Kidney epithelial cell (primary cell): Measurements from ENCODE around the gene AGBL1. TPM values are rescaled to one million over a fixed set of nuclear protein-coding genes. Genes with fewer than 3 reads are reported as not detected.

ENCODE experiments used
- DNase-seq: peaks from one replicate; pipeline ENCODE4 v3.0.0-alpha.2; 2010; ENCODE audit warnings: low read depth
- H3K27me3 ChIP-seq: 2 replicates; pipeline ENCODE4 v1.6.0; 2011; ENCODE audit warnings: low read length; ENCODE audit not compliant: control insufficient read depth, insufficient read depth
- H3K36me3 ChIP-seq: 2 replicates; pipeline ENCODE4 v1.5.1; 2011; ENCODE audit warnings: low read length; ENCODE audit not compliant: control insufficient read depth, insufficient read depth
- H3K4me3 ChIP-seq: 2 replicates; pipeline ENCODE4 v1.5.1; 2011; ENCODE audit warnings: low read depth, mild to moderate bottlenecking, control low read depth, low read length
- total RNA-seq: library from RNA; depleted of rRNA; stranded (reverse); fragments of >200 nt; gene quantifications from 2 replicates; pipeline ENCODE4 v1.2.3, GENCODE V29; 2015
- TF ChIP-seq, protein P1 (sequence below): IDR thresholded peaks from 2 replicates; pipeline ENCODE4 v1.5.1; 2011; ENCODE audit warnings: mild to moderate bottlenecking, moderate library complexity, low read length, control low read depth, inconsistent platforms; ENCODE audit not compliant: insufficient read depth, poor library complexity, severe bottlenecking

The AGBL1 gene
- total RNA-seq, 1 donor from 2014 or later = not detected

DNA sequence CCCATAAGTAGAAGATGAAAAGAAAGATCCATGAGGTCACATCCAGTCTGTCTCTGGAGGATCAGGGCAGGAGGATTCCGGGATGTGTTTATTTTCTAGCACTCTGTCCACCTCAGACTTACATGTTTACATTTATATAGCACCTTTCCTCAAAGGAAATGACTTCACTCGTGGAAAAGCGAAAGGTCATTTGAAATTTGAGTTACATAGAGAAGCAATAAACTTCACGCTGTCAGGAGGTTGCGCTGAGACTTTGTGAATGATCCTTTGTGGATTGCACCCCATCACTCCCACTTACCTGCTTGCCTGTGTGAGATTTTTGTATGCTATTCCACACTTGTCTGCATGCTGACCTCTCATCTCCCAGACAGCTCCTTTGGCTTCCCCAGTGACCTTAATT lies 540.5 kb downstream of the AGBL1 start:
- DNase-seq = no peak
- H3K27me3 ChIP-seq = no peaks in the 10 kb centered on the region
- TF ChIP-seq, protein P1, sequence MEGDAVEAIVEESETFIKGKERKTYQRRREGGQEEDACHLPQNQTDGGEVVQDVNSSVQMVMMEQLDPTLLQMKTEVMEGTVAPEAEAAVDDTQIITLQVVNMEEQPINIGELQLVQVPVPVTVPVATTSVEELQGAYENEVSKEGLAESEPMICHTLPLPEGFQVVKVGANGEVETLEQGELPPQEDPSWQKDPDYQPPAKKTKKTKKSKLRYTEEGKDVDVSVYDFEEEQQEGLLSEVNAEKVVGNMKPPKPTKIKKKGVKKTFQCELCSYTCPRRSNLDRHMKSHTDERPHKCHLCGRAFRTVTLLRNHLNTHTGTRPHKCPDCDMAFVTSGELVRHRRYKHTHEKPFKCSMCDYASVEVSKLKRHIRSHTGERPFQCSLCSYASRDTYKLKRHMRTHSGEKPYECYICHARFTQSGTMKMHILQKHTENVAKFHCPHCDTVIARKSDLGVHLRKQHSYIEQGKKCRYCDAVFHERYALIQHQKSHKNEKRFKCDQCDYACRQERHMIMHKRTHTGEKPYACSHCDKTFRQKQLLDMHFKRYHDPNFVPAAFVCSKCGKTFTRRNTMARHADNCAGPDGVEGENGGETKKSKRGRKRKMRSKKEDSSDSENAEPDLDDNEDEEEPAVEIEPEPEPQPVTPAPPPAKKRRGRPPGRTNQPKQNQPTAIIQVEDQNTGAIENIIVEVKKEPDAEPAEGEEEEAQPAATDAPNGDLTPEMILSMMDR = no peak
- H3K4me3 ChIP-seq = no peak overlapping the region
- no peaks in the 10 kb centered on the region for H3K36me3 ChIP-seq

DNA sequence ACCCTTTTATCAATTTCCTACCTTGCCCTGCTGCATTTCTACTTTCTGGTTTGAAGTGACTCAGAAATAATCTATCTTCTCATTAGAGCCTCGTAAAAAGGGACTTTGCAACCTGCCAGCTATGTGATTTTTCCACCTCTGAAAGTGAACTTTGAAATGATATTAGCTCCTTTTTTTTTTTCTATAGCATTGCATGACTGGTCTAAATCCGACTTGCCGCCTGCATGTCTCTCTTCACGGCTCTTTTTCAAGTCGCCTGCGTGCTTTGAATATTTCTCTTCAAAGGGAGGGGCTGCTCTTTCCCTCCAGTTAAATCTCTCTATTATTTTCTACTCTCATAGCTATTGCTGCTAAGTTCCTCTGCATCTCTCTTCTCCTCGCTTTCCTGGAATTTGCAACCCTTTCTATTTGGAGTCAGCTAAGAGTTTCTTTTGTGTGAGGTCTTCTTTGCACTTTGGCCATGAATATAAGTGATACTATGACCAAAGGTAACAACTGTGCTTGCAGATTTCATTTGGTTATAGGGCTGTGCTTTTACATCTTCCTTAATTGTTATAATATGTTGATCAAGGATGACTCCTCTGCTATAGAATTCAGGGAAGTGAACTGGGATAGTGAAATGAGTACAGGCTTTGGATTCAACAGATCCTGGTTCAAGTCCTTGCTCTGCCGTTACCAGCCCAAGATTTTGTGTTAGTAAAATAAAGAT lies 541.1 kb downstream of the AGBL1 start:
- no peak for DNase-seq
- TF ChIP-seq, protein P1 = no peak
- H3K4me3 ChIP-seq = no peak overlapping the region
- H3K27me3 ChIP-seq = no peaks in the 10 kb centered on the region
- no peaks in the 10 kb centered on the region for H3K36me3 ChIP-seq

DNA sequence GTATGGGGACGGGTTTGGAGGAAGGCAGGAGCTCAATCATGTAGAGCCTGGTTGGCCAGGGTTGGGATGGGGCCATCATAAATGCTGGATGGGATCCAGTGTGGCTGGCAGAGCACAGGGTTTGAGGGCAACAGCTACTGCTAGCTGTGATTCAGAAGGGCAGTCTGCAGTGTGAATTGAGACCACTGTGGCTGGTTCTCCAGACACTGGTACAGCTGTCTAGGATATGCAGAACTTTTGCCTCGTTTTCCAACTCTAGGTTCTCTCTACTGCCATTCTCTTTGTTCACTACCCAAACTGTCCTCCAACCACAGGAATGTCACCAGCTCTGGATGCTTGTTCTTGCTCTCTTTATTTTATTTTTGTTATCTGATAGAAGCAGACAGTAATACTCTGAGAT lies 543.6 kb downstream of the AGBL1 start:
- Histone ChIP-seq H3K4me3 (no peak overlapping the region), H3K36me3 (no peaks in the 10 kb centered on the region), H3K27me3 (no peaks in the 10 kb centered on the region)
- TF ChIP-seq, protein P1 = no peak
- no peak for DNase-seq

DNA sequence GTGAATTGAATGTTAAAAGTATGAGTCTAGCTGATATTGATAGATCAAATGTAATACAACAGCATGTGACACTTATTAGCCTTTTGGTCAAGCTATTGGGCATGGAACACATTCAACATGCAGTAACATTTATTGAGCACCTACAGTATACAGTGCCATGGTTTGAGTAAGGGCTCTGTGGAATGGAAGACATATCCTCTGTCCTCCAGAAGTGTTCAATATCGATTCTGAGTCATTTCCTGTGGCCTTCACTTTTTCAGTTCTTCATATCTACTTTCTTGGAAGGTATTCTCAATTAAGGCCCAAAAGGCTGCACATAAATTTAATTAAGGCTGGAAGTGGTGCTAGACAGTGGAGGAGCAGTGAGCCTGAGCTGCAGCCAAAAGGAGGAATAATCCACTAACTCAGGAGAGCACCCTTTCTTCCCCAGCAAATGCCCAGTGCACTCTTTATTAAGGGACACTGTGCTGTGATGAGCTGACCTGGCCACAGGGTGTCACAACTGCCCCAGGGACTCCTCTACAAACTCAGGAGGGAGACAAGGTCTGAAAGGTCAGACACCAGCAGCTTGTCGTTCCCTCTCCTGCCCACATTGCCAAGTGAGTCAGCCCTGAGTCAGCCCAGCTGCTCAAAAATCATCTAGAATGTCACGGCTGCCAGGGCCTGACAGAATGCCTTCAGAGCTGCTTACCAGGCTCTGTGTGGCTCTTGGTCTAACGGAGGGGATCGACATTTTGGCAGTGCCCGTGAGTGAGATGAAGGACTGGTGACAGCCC lies 544.8 kb downstream of the AGBL1 start:
- H3K36me3 ChIP-seq = no peaks in the 10 kb centered on the region
- peak; percentile 92 for DNase-seq
- H3K4me3 ChIP-seq = no peak overlapping the region
- H3K27me3 ChIP-seq = no peaks in the 10 kb centered on the region
- TF ChIP-seq, protein P1 = peak; percentile 77

DNA sequence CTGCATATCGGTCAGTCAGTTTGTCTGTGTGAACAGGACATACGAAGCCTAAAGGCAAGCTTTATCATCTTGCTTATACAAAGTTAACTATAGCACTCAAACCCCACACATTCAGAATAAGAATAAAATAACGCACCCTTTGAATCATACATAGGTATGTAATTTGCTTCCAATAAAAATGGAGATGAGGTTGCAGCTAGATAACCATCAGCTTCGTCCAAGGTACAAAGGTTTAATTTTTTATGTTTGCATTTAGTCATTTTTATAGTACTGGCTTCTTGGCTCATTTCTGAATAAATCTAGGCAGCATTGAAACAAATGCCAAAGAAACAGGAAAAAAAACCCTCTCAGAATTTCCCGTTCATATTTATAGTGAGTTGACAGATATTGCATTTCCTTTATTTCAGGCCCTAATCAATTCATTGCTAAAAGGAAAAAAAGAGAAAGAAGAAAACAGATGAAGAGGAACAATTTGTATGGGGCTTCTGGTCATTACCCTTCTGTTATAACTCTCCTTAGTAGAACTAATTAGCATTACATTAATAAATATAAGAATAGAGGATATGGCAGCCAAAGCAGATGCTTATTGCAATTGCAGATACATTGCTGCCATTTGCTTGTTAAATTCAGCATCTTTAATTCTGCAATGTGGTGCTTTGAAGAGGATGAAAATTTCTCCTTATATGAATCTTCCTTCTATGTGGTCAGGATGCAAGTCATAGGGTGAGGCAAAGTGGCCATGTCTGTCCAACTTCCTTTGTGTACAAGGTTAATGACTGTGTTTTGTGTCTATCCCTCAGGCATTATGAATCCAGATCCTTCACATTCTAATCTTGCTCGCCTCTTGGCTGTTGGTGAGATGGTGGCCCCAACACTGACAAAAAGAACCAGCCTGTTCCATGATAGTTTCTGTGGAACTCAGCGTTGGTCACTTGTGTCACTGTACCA lies 550.0 kb downstream of the AGBL1 start:
- DNase-seq = no peak
- Histone ChIP-seq H3K27me3 (no peaks in the 10 kb centered on the region), H3K36me3 (no peaks in the 10 kb centered on the region), H3K4me3 (no peak overlapping the region)
- TF ChIP-seq, protein P1 = no peak
